ENCODE data around the gene MUC6. TPM values are rescaled to one million over a fixed set of nuclear protein-coding genes. Genes with fewer than 3 reads are reported as not detected.

MUC6 gene
- total RNA-seq, 1 donor from 2014 or later = not detected

DNA sequence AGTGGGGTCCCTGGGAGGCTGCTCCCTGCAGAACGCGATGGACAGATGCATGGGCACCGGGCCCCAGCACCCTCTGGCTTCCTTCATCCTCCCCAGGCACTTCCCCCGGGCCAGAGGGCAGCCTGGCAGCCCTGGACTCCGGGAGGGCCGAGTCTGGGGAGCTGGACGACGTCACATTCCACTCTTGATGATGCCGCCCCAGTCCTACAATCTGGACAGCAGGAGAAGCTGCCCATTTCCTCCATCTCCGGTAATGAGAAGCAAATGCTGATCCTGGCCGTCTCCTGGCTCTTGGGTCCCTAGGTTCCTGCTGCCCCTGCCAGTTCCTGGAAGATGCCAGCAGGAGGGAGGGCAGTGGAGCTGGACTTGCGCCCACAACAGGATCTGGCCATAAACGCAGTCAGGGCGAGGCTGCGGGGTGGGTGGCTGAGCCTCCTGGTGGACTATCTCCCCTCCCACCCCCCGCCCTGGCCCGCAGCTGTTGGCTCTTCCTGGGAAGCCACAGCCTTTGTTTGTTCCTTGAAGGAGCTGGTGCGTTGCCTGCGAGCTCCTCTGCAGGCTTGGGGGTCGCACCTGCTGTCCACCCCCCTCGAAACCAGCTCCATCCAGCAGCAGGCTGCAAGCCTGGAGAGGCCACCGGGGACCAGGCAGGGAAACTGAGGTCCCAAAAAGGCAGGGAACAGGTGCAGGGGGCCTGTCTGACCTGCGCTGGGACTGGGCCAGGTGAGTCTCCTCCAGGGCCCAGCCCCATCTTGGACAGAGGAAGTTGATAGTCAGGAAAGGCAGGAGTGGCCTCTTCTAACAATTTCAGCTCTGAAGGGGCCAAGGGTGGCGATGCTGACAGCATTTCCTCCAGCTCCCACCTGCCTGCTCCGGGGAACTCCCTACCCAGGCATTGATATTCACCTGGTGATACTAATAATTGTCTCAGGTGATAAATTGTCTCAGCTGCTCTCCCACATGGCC lies 17.9 kb upstream of the MUC6 start:
- Histone ChIP-seq H3K27me3 (ENCODE audit: control insufficient read depth, insufficient read depth, low read length) (peaks cover 2% of the 10 kb centered on the region), H3K4me3 (ENCODE audit: low read depth, low read length) (no peak overlapping the region), H3K36me3 (ENCODE audit: control insufficient read depth, insufficient read depth, low read length) (no peaks in the 10 kb centered on the region)
- TF ChIP-seq, protein P1, sequence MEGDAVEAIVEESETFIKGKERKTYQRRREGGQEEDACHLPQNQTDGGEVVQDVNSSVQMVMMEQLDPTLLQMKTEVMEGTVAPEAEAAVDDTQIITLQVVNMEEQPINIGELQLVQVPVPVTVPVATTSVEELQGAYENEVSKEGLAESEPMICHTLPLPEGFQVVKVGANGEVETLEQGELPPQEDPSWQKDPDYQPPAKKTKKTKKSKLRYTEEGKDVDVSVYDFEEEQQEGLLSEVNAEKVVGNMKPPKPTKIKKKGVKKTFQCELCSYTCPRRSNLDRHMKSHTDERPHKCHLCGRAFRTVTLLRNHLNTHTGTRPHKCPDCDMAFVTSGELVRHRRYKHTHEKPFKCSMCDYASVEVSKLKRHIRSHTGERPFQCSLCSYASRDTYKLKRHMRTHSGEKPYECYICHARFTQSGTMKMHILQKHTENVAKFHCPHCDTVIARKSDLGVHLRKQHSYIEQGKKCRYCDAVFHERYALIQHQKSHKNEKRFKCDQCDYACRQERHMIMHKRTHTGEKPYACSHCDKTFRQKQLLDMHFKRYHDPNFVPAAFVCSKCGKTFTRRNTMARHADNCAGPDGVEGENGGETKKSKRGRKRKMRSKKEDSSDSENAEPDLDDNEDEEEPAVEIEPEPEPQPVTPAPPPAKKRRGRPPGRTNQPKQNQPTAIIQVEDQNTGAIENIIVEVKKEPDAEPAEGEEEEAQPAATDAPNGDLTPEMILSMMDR (IDR thresholded peaks at IDR 0.05; ENCODE audit: insufficient read depth, low read length, severe bottlenecking) = no peak
- DNase-seq (ENCODE audit: low read depth) (no peak), FAIRE-seq (peak; percentile 75)

DNA sequence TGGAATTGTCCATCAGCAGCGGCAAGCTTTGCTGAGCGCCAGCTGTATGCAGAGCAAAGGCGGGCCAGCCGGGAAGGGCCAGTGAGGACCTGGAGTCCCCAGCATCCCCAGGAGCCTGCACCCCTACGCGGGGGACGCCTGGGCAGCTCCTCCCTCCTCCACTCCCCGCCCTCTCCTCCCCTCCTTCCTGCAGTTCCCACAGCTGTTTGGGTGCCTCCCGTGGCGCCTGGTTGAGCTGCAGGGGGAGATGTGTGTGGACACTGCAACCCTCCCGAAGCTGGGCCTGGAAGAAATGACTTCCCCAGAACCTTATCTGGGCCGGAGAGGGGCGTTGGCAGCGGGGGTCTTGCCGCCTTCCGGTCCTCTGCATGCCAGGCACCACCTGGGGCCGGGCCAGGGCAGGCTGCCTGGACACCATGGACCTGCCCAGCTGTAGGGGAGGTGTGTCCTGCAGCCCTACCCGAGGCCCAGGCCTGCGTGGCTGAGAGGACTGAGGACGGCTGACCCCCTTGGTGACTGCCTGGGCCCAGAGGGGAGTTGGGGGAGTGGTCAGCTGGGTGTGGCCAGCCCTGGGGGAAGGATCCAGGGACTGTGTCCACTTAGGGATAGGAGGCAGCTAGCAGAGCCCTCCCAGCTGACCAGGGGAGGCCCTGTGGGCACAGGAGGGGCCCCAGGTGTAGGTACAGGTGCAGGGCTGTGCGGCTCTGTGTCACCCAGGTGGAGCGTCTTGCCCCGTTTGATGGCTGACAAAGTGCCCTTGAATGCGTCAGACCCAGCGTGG lies 16.8 kb upstream of the MUC6 start:
- Histone ChIP-seq H3K4me3 (ENCODE audit: low read depth, low read length) (no peak overlapping the region), H3K27me3 (ENCODE audit: control insufficient read depth, insufficient read depth, low read length) (peaks cover 5% of the 10 kb centered on the region), H3K36me3 (ENCODE audit: control insufficient read depth, insufficient read depth, low read length) (no peaks in the 10 kb centered on the region)
- FAIRE-seq = no peak
- no peak for DNase-seq (ENCODE audit: low read depth)
- TF ChIP-seq, protein P1 (IDR thresholded peaks at IDR 0.05; ENCODE audit: insufficient read depth, low read length, severe bottlenecking) = no peak

DNA sequence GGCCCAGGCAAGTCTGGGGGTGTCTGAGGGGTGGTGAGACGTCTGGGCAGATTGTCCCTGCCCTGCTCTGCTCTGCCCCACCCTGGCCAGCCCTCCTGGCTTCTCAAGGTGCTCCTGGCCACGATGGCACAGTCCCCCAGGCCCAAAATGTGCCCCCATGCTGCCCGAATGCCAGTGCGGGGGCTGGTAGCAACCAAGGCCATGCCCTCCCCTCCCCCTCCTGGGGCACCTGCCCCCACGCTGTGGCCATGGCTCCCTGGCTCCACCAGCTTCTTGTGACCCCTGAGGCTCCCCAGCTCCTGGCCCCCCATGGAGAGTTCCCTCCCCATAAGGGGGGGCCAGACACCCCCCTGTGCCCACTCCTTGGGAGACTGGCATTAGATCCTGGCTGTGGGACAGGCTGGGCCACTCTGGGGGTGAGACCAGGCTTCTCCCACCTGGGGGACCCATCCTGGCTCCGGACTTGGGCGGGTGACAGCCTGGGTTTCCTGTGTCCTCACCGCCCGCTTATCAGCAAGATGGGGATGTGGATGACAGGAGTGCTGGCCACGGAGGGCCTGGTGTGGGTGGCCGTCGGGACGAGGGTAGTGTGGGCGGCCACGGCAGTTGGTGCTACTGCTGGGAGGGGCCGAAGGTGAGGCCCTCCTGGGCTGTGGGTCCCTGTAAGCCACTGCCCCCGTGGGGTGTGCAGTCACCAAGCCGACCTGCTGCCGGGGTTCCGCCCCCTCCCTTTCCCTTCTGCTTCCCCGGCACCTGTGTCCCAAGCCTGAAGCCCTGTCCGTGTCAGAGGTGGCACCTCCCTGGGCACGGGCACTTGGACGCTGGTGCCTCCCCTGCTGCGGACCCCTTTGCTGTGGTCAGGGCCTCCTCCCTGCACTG lies 15.9 kb upstream of the MUC6 start:
- no peaks in the 10 kb centered on the region for H3K36me3 ChIP-seq (ENCODE audit: control insufficient read depth, insufficient read depth, low read length)
- no peak for FAIRE-seq
- peaks cover 7% of the 10 kb centered on the region for H3K27me3 ChIP-seq (ENCODE audit: control insufficient read depth, insufficient read depth, low read length)
- TF ChIP-seq, protein P1 (IDR thresholded peaks at IDR 0.05; ENCODE audit: insufficient read depth, low read length, severe bottlenecking) = no peak
- no peak for DNase-seq (ENCODE audit: low read depth)
- no peak overlapping the region for H3K4me3 ChIP-seq (ENCODE audit: low read depth, low read length)

DNA sequence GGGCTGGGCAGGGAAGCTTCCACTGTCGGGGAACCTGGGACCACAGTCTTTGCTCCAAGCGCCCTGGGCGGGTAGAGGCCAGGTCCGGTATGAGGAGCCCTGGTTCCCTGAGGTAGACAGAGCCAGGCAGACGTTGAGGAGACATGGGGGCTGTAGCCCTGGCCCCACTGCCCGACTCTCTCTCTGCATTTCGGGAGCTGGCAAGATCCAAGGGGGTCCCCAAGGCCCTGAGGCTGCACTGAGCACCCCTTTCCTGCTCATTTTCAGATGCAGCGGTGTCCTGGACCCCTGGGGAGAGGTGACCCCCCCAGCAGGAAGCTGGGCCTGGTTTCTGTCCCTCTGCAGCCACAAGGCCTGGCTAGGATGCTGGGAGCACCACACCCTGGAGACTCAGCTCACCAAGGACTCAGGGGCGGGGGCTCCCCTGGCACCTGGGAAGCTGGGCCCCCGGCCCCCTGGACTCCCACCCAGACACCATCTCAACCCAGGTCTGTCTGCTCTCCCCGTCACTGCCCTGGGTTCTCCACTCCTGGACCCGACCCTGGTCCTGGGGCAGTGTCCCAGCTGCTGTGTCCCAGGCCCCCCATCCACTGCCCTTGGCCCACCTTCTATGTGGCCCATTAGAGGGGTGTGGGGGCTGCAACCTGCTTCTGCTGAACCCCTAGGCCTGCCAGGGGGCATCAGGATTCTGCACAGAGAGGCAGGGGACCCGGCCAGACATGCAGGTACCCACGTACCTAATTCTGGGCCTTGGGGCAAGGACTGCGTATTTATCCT lies 15.0 kb upstream of the MUC6 start:
- no peaks in the 10 kb centered on the region for H3K36me3 ChIP-seq (ENCODE audit: control insufficient read depth, insufficient read depth, low read length)
- TF ChIP-seq, protein P1 (IDR thresholded peaks at IDR 0.05; ENCODE audit: insufficient read depth, low read length, severe bottlenecking) = no peak
- FAIRE-seq = no peak
- peaks cover 8% of the 10 kb centered on the region for H3K27me3 ChIP-seq (ENCODE audit: control insufficient read depth, insufficient read depth, low read length)
- no peak for DNase-seq (ENCODE audit: low read depth)
- H3K4me3 ChIP-seq (ENCODE audit: low read depth, low read length) = no peak overlapping the region

All from bronchial epithelial cell (primary cell).